Measurements from ENCODE around the gene CFAP91.

The CFAP91 gene

GRCh38 chr3:119738741-119739140 lies 35.9 kb downstream of the CFAP91 start:
- no peak for DNase-seq (ENCODE audit: extremely low read depth in 1 of 2, low read depth in 1 of 2)

GRCh38 chr3:119741657-119742590 lies 39.1 kb downstream of the CFAP91 start:
- no peak for DNase-seq (ENCODE audit: extremely low read depth in 1 of 2, low read depth in 1 of 2)

DNA sequence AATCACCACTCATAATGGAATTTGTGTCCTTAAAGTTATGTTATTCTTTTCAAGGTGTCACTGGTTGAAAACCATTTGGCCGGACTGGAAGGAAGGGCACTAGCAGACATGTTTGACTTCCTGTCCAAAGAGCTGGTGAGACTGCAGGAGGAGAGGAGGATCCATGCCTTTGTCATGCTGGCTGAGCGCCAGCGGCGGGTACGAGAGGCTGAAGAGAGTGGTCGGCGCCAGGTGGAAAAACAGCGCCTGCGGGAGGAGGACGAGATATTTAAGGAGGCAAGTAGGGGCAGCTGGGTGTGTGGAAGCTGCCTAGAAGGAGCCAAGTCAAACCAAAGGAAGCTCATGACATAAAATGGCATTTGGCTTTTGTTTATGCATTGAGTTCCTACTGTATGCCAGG lies 41.1 kb downstream of the CFAP91 start:
- no peak for DNase-seq (ENCODE audit: extremely low read depth in 1 of 2, low read depth in 1 of 2)

GRCh38 chr3:119745942-119746341 lies 43.1 kb downstream of the CFAP91 start:
- no peak for DNase-seq (ENCODE audit: extremely low read depth in 1 of 2, low read depth in 1 of 2)

- DNase-seq (ENCODE audit: extremely low read depth in 1 of 2, low read depth in 1 of 2): no peak
Observed at GRCh38 chr3:119746423-119746822, 43.6 kb downstream of the CFAP91 start.

GRCh38 chr3:119747357-119747756 lies 44.5 kb downstream of the CFAP91 start:
- no peak for DNase-seq (ENCODE audit: extremely low read depth in 1 of 2, low read depth in 1 of 2)

DNA sequence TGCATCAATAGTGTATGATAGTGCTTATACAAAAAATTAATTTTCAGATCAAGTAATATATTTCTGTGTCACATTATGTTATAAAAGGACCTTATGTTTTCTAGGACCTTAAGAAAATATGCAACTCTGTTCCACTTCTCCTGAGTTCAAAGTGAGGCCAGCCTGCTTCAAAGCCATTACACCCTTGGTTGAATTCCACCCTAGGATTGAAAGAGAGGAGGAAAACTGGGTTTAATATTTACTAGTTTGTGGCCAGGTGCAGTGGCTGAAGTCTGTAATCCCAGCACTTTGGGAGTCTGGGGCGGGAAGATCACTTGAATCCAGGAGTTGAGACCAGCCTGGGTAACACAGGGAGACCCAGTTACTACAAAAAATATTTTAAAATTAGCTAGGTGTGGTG lies 46.2 kb downstream of the CFAP91 start:
- no peak for DNase-seq (ENCODE audit: extremely low read depth in 1 of 2, low read depth in 1 of 2)

DNA sequence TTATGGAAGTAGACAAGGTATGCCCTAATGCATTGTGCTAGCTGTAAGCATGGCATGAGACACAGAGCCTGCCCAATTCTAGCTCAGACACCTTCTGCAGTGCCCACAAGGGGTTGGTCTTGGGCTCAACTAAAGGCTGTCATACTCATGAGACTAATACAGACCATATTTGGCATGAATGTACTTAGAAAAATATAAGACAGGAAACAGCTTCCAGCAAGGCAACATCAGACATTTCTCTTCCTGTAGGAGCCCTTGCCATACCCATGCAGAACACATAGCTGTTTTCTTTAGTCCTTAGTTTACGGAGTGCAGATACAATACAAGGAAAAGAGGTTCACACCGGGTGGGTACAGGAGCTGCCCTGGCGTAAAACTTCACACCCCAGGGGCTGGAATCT lies 48.6 kb downstream of the CFAP91 start:
- no peak for DNase-seq (ENCODE audit: extremely low read depth in 1 of 2, low read depth in 1 of 2)
